ENCODE measurements around the gene XRCC4. TPM values are rescaled to one million over a fixed set of nuclear protein-coding genes. Genes with fewer than 3 reads are reported as not detected.
"Not testable (repeated sequence)": the region's sequence is repeated elsewhere in the genome, so short reads cannot be mapped to it uniquely, and the experiment has no call there.

The XRCC4 gene
- total RNA-seq, 3 donors from 2014 or later: 7.6 to 8.8 (median 8.7) TPM

DNA sequence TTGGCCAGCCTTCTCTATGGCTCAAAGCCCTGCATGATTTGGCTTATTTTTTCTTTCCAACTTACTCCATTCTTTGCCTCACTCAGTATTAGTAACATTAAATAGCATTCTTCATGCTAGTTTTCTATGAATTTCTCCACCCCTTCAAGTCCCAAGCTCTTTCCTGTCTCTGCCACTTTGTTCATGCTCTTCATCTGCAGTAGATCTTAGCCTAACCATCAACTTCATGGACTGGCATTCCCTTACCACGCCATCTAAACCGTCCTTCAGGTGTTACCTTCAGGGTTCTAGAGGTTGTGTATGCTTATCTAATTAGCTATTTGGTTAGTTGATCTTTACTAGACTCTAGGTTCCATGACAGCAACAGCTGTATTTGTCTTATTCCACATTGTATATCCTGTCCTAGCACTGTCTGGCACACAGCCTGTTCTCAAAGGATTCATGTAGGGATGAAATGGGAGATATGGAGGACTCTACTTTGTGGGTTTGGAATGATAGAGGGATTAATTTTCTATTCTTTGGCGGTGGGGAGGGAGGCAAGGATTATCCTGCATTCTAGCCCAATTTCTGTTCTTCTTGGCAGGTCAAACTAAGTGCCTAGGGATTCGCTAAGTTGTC is 26.5 kb upstream of the XRCC4 start:
- Mint-ChIP-seq H3K9me3 (no peaks in the 10 kb centered on the region), H3K27me3 (ENCODE audit: low read depth) (no peaks in the 10 kb centered on the region), H3K4me3 (no peak overlapping the region), H3K36me3 (ENCODE audit: insufficient read depth) (peaks cover 39% of the 10 kb centered on the region), H3K4me1 (ENCODE audit: low read depth) (peaks cover 3% of the 10 kb centered on the region)
- ATAC-seq (no peak), DNase-seq (no peak)

DNA sequence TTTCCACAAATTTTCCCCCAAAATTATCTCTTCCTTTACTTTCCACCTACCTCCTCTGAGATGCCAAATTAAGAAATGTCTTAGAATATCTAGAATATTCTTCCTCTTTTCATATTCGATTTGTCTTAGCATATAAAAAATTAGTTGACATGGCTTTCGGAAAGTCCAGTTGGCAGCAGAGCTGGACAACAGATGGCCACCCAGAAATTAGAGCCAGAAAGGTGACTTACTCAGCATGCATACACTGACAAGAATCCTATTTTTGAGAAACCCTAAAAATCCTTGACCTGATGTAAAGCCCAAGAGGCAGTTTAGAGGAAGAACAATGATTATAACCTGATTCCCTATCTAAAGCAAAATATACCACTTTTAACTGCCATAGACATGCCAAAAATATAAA is 22.2 kb upstream of the XRCC4 start:
- no peaks in the 10 kb centered on the region for H3K27me3 Mint-ChIP-seq (ENCODE audit: low read depth)
- no peaks in the 10 kb centered on the region for H3K9me3 Mint-ChIP-seq
- DNase-seq (no peak), ATAC-seq (no peak)
- peaks cover 58% of the 10 kb centered on the region for H3K36me3 Mint-ChIP-seq (ENCODE audit: insufficient read depth)
- H3K4me3 Mint-ChIP-seq: no peak overlapping the region
- H3K4me1 Mint-ChIP-seq (ENCODE audit: low read depth): peaks cover 15% of the 10 kb centered on the region

DNA sequence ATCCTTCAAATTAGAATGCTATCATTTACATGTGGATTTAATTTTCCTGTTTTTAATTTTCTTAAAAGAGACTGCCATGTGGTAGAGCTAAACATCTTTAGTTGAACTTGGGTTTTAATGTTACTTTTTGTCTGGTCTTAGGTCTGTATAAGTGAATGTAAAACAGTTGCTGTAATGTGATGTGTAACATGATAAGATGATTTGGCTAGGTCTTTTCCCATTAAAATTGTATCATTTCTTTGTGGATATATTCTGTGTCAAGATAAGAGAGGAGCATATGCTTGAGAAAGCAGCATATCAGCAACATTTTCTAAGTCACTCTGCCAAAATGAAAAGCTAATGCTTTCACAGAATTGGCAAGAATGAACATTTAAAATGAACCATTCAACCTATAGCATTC is 18.6 kb upstream of the XRCC4 start:
- H3K36me3 Mint-ChIP-seq (ENCODE audit: insufficient read depth): peaks cover 46% of the 10 kb centered on the region
- peaks cover 23% of the 10 kb centered on the region for H3K4me1 Mint-ChIP-seq (ENCODE audit: low read depth)
- no peak overlapping the region for H3K4me3 Mint-ChIP-seq
- DNase-seq: no peak
- H3K27me3 Mint-ChIP-seq (ENCODE audit: low read depth): no peaks in the 10 kb centered on the region
- no peaks in the 10 kb centered on the region for H3K9me3 Mint-ChIP-seq
- ATAC-seq: no peak

DNA sequence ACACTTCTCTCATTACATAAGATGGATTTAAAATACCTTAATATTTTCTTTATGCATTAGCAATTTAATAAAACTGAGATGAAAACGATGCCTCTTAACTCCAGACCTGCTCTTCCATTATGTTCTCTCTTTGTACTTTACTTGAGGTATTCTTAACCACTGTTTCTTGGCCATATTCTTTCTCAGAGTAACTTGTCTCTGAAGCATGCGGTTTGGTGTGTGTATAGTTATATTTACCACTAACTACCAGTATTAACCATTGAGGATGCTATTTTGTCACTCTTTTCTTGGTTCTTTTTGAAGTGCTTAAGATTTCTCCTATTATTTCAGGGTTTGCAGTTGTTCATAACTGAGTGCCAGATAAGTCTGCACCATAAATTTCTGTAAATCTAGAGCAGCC is 18.0 kb upstream of the XRCC4 start:
- Mint-ChIP-seq H3K27me3 (ENCODE audit: low read depth) (no peaks in the 10 kb centered on the region), H3K4me1 (ENCODE audit: low read depth) (peaks cover 26% of the 10 kb centered on the region), H3K4me3 (no peak overlapping the region), H3K36me3 (ENCODE audit: insufficient read depth) (peaks cover 43% of the 10 kb centered on the region), H3K9me3 (no peaks in the 10 kb centered on the region)
- ATAC-seq (no peak), DNase-seq (no peak)

DNA sequence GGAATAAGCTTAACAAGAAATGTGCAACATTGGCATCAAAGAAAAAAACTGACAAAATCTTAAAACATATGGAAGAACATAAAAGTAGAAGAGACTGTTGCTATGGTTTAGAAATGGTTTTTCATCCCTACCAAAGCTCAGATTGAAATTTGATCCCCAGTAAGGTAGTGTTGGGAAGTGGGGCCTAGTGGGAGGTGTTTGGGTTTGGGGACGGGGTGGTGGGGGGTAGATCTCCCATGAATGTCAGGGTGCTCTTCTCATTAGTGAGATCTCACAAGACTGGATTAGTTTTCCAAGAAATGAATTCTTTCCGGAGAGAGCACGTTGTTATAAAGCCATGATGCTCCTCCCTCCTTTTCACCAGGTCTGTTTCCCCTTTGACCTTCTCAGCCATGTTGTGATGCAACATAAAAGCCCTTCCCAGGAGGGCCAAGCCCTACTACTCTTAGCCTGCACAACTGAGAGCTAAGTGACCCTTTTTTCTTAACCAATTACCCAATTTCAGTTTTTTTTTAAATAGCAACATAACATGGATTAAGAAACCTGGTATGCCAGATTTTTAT is 10.7 kb upstream of the XRCC4 start:
- no peaks in the 10 kb centered on the region for H3K9me3 Mint-ChIP-seq
- peaks cover 50% of the 10 kb centered on the region for H3K4me1 Mint-ChIP-seq (ENCODE audit: low read depth)
- no peak overlapping the region for H3K4me3 Mint-ChIP-seq
- DNase-seq: no peak
- no peak for ATAC-seq
- H3K27me3 Mint-ChIP-seq (ENCODE audit: low read depth): no peaks in the 10 kb centered on the region
- H3K36me3 Mint-ChIP-seq (ENCODE audit: insufficient read depth): peaks cover 10% of the 10 kb centered on the region

DNA sequence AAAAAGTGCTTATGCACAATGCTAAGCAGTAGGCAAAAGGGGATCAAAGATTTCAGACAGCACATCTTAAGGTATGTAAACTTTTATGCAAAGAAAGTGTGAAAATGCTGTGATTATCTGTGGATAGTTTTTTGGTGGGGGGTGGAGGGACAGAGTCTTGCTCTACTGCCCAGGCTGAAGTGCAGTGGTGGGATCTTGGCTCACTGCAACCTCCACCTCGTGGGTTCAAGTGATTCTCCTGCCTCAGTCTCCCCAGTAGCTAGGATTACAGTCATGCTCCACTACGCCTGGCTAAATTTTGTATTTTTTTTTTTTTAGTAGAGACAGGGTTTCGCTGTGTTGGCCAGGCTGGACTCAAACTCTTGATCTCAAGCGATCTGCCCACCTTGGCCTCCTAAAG is 10.0 kb upstream of the XRCC4 start:
- ATAC-seq; H3K4me3 Mint-ChIP-seq; H3K9me3 Mint-ChIP-seq; DNase-seq; H3K27me3 Mint-ChIP-seq (ENCODE audit: low read depth): not testable (repeated sequence)
- peaks cover 13% of the 10 kb centered on the region for H3K36me3 Mint-ChIP-seq (ENCODE audit: insufficient read depth)
- H3K4me1 Mint-ChIP-seq (ENCODE audit: low read depth): peaks cover 56% of the 10 kb centered on the region

DNA sequence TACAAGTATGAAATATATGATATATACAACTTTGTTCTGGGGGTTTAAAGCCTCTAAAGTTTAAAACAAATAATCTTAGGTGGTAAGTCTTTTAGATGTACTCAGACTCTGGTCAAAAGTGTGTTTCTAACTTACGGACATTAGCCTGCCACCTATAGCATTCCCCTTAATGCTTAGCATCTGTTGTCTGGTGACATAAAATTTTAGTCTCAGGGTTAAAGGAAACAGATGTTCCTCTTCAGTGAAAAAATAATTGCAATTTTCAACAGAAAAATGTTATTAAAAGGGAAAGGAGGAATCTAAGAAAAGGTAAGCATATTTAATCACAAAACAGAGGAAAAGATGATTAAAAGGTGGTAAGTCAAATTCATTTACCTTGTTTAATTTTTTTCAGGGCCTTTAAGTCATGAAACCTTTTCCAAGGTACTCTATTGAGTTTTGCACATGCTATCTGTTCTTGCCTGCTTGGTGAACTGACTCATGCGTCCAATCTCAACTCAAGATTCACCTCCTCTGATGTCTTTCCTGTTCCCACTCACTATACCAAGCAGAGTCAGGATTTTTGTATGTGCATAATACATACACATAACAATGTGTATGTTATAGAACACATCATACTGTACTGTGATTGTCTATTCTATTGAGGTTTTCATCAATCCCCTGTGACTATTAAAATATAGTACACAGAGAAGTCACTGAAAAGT is 8.1 kb upstream of the XRCC4 start:
- H3K36me3 Mint-ChIP-seq (ENCODE audit: insufficient read depth): peaks cover 25% of the 10 kb centered on the region
- no peak overlapping the region for H3K4me3 Mint-ChIP-seq
- peak in 1 of 2 donors; percentile 48 for ATAC-seq
- H3K4me1 Mint-ChIP-seq (ENCODE audit: low read depth): peaks cover 68% of the 10 kb centered on the region
- no peaks in the 10 kb centered on the region for H3K27me3 Mint-ChIP-seq (ENCODE audit: low read depth)
- no peak for DNase-seq
- H3K9me3 Mint-ChIP-seq: no peaks in the 10 kb centered on the region

DNA sequence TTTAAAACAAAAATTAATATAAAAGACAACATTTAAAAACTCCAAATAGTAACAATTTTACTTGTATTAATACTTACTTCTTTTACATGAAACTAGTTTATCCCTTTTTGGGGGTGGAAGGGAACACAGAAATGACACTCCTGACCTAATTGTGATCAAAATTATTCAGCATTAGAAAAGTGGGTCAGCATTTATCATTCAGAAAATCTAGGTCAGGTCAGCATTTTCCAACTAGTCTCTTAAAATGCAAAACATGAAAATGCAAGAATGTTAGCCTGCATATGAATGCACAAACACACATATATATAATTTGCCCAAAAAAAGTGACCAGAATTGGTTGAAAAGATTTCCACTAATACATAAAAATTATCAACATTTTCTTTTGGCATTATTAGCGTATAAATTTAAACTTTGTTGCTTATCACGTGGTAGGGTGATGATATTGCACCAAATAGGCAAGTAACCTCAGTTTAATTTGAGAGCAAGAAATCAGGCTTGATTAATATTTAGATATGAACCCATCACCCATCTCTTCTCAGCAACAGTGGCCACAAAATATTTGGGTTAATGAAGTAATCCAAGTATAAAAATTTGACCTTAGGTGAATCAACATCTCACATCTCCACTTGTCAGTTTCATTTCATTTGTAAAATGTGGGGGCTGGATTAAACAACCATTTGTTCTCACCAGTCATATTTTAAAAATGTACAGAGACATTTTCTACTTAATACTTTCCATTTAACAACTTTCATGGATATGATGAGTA is 5.9 kb upstream of the XRCC4 start:
- peaks cover 28% of the 10 kb centered on the region for H3K36me3 Mint-ChIP-seq (ENCODE audit: insufficient read depth)
- peaks cover 79% of the 10 kb centered on the region for H3K4me1 Mint-ChIP-seq (ENCODE audit: low read depth)
- no peak for ATAC-seq
- H3K27me3 Mint-ChIP-seq (ENCODE audit: low read depth): no peaks in the 10 kb centered on the region
- peak overlapping the region; percentile 48 for H3K4me3 Mint-ChIP-seq
- H3K9me3 Mint-ChIP-seq: no peaks in the 10 kb centered on the region
- no peak for DNase-seq

DNA sequence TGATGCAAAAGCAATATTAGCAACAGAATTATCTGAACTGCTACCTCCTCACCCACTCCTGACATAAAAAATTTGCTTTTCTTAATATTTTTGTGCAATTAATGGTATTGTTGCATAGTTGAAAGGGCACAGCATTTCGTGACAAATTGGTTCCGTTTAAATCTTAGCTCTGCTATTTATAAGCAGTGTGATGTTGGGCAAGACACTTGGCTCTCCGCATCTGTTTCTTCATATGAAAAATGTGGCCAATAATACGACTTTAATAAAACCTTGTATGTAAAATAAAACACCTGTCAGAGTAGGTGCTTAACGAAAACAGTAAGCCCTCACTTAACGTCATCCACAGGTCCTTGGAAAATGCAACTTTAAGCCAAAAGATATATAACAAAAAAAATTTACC is 4.4 kb upstream of the XRCC4 start:
- H3K27me3 Mint-ChIP-seq (ENCODE audit: low read depth): no peaks in the 10 kb centered on the region
- no peak overlapping the region for H3K4me3 Mint-ChIP-seq
- no peaks in the 10 kb centered on the region for H3K9me3 Mint-ChIP-seq
- H3K4me1 Mint-ChIP-seq (ENCODE audit: low read depth): peaks cover 77% of the 10 kb centered on the region
- DNase-seq: no peak
- no peak for ATAC-seq
- H3K36me3 Mint-ChIP-seq (ENCODE audit: insufficient read depth): peaks cover 28% of the 10 kb centered on the region

DNA sequence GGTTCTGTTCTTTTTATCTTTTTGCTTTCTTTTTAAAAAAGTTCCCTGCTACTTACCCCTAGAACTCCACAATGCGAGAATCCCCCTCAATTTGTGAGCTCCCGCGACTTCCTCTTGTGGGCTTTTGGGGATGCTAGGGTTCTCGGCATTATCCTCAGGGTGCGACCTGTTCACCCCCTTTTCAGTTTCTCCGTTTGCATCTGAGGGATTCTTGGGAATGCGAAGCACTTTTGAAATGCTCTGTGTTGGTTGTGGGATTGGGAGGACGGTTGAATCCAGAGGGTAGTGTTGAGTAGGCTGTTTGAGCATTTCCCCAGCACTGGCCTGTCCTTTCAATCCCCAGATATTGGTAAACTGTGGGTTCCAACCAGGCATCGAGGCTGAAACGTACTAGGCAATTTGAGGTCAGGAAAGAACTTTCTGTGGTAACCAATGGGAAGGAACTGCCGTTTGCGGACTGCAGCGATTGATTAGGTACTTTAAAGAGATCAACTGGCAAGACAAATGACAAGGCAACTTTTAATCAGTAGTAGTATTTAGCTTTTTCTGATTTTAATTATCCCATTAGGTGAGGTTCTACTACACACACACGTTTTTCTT is 415 bp downstream of the XRCC4 start:
- Mint-ChIP-seq H3K9me3 (no peaks in the 10 kb centered on the region), H3K4me3 (peak overlapping the region; percentile 99), H3K4me1 (ENCODE audit: low read depth) (peaks cover 41% of the 10 kb centered on the region), H3K27me3 (ENCODE audit: low read depth) (no peaks in the 10 kb centered on the region), H3K36me3 (ENCODE audit: insufficient read depth) (peaks cover 19% of the 10 kb centered on the region)
- DNase-seq: peak; percentile 4
- peak; percentile 1 to 6 for ATAC-seq

DNA sequence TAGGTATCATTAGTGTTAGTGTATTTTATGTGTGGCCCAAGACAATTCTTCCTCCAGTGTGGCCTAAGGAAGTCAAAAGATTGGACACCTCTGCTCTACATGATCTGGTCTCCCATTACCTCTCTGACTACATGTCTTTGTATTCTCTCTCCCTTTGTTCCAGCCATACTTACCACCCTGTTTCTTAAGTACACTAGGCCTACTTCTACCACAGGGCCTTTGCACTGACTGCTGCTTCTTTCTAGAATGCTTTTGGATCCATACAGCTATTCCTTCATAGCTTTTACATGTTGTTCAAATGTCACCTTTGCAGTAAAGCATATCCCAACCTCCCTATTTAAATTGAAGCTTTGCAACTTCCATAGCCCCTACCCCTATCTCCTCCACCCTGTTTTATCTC is 5.4 kb downstream of the XRCC4 start:
- peaks cover 7% of the 10 kb centered on the region for H3K36me3 Mint-ChIP-seq (ENCODE audit: insufficient read depth)
- H3K9me3 Mint-ChIP-seq: no peaks in the 10 kb centered on the region
- H3K4me3 Mint-ChIP-seq: no peak overlapping the region

DNA sequence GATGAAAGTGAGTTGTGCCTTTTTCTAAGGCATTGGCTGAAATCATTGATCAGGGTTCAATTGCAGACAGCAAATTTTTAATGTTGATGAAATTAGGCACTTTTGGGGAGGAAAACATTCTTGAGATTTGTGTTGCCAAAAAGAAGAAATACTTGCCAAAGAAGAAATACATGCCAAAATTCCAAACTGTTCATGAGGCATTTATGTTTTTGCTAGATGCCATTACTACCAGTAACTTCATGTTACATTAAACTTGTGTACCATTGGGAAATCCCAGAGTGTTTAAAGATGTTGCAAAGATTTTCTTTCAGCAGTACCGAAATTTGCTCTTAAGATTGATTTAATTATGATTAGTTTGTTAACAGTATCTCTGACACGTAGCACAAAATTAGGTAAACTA is 7.0 kb downstream of the XRCC4 start:
- H3K4me1 Mint-ChIP-seq (ENCODE audit: low read depth): no peaks in the 10 kb centered on the region
- no peak overlapping the region for H3K4me3 Mint-ChIP-seq
- DNase-seq (no peak), ATAC-seq (no peak)
- no peaks in the 10 kb centered on the region for H3K9me3 Mint-ChIP-seq
- H3K27me3 Mint-ChIP-seq (ENCODE audit: low read depth): no peaks in the 10 kb centered on the region
- H3K36me3 Mint-ChIP-seq (ENCODE audit: insufficient read depth): peaks cover 7% of the 10 kb centered on the region

More for the DNA sequence above, 5.4 kb downstream of the XRCC4 start:
- Mint-ChIP-seq H3K4me1 (ENCODE audit: low read depth) (peaks cover 7% of the 10 kb centered on the region), H3K27me3 (ENCODE audit: low read depth) (no peaks in the 10 kb centered on the region)
- ATAC-seq: no peak
- DNase-seq: no peak

DNA sequence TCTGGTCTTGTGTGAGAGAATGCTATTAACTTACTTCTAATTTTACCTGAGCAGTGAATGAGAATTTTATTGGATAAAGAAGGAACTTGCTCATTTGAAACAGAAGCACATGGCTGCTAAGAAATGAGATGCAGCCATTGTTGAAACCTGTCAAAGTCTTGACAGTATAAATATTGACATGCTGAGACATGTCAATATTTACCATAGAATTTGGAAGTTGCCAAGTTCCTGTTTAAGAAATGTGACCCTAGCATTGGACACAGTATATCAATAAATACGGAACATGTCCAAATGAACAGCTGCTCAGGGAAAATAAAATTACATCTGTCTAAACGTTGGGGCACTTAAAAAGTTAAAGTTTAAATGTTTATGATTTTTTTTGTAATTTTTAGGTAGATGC is 7.8 kb downstream of the XRCC4 start:
- Mint-ChIP-seq H3K9me3 (no peaks in the 10 kb centered on the region), H3K4me1 (ENCODE audit: low read depth) (no peaks in the 10 kb centered on the region), H3K36me3 (ENCODE audit: insufficient read depth) (peaks cover 7% of the 10 kb centered on the region), H3K4me3 (no peak overlapping the region), H3K27me3 (ENCODE audit: low read depth) (no peaks in the 10 kb centered on the region)
- no peak for ATAC-seq
- DNase-seq: no peak

DNA sequence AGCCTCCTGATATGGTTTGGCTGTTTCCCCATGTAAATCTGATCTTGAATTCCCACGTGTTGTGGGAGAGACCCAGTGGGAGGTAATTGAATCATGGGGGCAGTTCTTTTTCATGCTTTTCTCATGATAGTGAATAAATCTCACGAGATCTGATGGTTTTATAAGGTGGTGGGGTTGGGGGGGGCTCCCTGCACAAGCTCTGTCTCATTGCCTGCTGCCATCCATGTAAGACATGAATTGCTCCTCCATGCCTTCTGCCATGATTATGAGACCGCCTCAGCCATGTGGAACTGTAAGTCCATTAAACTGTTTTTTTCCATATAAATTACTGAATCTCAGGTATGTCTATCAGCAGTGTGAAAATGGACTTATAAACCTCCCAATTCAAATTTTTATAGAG is 12.8 kb downstream of the XRCC4 start:
- ATAC-seq (no peak), DNase-seq (no peak)
- Mint-ChIP-seq H3K4me1 (ENCODE audit: low read depth) (peaks cover 23% of the 10 kb centered on the region), H3K9me3 (peaks cover 20% of the 10 kb centered on the region), H3K4me3 (no peak overlapping the region), H3K27me3 (ENCODE audit: low read depth) (no peaks in the 10 kb centered on the region), H3K36me3 (ENCODE audit: insufficient read depth) (peaks cover 3% of the 10 kb centered on the region)

Data from activated T-cell treated with anti-CD3 and anti-CD28 coated beads, Interleukin-2, amount 50 U/mL, for 4 hours (primary cell).